GM21529 (cell line): ENCODE data around the gene IFITM10.

Experiments
- ATAC-seq: cut with Tn5 transposase; IDR thresholded peaks from one replicate; pipeline ENCODE4 v1.9.1; 2021; ENCODE audit not compliant: unreplicated experiment

Gene IFITM10

DNA sequence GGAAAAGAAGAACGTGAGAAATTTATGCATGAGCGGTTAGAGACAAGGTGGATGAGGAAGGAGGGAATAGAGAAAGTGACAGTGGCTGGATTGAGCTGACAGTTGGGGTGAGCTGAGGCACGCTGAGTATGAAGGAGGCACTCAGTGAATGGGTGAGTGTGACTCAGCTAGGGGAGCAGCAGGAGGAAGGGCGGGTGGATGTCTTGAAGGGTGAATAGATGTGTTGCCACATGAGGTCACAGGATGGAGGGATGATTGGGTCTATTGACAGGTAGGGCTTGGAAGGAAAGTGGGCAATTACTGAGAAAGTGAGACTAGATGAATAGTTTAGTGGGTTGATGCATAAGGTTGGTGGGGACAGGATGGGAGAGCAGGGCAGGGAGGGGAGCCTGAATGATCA is 8.0 kb downstream of the IFITM10 start:
- no peak for ATAC-seq

DNA sequence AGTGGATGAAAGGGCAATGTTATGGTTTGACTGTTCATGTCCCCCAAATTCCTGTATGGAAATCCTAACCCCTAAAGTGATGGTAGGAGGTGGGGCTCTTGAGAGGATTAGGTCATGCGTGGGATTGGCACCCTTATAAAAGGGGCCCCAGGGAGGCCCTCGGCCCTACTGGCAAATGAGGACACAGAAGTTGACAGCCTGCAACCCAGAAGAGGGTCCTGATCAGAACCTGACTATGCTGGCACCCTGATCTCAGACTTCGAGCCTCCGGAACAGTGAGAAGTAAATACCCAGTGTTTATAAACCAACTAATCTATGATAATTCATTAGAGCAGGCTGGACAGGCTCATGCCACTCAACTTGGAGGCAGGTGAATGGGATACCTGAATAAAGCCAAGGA is 8.7 kb downstream of the IFITM10 start:
- no peak for ATAC-seq

DNA sequence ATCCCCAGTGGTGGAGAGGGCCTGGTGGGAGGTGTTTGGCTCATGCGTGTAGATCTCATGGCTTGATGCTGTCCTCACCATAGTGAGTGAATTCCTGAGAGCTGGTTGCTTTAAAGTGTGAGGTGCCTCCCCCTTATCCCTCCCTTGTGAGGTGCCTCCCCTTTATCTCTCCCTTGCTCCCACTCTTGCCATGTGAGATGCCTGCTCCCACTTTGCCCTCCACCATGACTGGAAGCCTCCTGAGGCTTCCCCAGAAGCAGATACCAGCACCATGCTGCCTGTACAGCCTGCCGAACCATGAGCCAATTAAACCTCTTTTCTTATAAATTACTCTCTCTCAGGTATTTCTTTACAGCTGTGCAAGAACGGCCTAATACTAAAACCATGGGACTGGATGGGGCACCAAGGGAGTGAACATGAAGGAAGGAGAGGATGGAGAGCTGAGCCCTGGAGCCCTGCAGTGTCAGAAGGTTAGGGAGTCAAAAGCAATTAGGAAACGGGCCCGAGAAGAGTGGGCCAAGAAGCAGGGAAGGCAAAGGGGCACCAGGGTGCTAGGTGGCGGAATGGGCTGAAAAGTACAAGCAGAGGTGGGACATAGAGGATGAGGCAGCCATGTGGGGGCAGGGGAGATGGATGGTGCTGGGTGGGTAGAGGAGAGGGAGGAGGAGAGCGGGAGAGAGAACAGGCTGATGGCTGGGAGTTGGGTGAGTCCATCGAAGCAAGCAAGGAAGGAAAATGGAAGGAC is 9.4 kb downstream of the IFITM10 start:
- no peak for ATAC-seq

DNA sequence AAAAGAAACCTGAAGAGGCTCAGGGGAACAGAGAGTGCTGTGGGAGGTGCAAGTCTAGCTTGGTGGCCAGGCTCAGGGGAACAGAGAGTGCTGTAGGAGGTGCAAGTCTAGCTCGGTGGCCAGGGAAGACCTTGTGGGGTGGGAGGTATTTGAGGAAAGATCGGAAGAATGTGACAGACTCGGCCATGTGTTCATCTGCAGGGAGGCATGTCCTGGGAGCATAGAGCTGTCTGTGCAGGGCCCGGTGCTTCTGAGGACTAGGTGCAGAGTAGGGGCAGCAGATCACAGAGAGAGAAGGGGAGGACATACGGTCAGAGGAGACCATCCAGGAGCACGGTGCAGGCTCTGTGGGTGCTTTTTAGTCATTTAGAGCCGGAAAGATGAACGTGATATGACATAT is 10.8 kb downstream of the IFITM10 start:
- ATAC-seq = no peak

- no peak for ATAC-seq
Observed at GRCh38 chr11:1738380-1738779, 12.0 kb downstream of the IFITM10 start.

GRCh38 chr11:1737080-1737757 is 13.2 kb downstream of the IFITM10 start:
- ATAC-seq = no peak

GRCh38 chr11:1736447-1736992 is 13.9 kb downstream of the IFITM10 start:
- ATAC-seq = no peak

DNA sequence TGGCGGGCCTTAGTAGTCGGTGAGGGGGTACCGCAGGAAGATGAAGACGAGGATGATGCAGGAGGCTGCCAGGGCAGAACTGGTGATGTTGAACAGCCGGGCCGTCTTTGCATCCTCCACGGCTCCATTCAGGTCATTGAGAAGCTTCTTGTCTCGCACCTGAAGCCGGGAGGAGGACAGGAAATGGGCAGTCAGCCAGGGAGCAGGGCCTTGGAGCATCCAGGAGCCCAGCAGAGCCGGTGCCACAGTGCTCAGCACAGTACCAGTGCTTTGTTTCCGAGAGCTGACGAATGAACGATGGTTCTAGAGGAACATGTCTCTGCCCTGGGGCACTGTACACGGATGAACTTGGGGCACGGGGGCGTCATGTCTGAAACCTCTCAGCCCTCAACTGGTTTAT is 15.1 kb downstream of the IFITM10 start:
- no peak for ATAC-seq

DNA sequence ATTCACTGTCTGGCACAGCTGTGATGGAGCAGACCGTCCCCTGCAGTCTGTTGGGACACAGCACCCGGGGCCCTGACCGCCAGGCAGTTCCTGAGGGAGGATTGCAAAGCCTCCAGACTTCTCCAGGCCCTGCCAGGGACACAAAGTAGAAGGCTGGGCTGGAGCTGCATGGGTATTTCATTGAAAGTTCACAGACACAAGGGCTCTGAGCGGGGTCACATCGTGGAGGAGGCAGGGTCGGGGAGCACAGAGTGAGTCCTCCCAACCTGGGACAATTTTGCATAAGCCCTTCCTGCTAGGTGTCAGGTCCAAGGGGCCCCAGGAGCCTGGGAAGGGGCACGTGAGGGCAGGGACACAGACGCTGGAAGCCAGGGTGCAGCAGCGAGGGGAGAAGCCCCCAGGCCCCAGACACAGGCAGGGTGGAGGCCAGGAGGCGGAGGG is 15.7 kb downstream of the IFITM10 start:
- no peak for ATAC-seq

- ATAC-seq = no peak
Observed at GRCh38 chr11:1733716-1734640, 16.4 kb downstream of the IFITM10 start.

- ATAC-seq = no peak
Observed at GRCh38 chr11:1733009-1733715, 17.2 kb downstream of the IFITM10 start.

DNA sequence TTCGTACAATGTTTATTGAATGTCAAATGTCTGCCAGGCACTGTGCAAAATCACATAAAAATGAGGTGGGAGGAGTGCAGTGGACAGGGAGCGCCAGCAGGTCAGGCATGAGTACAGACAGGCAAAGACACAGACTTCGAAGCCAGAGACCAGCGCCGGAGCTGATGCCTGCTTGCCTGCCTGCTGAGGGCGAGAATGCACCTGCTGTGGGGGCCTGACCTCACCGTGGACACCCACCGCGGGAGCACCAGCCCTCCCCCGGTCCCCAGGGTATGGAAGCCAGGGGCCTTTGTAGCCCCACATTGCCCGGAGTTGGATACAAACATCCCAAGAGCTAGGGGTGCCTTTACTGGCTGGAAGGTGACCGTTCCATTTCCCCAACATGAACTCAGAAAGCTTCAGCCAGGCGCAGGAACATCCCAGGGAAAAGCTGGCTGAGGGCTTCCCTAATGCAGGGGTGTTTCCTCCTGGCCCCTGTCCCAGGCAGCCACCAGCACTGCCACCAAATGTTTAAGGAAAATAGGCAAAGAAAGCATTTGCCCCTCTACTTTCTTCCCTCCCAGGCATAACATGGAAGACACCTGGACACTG is 17.9 kb downstream of the IFITM10 start:
- no peak for ATAC-seq

- ATAC-seq = no peak
Observed at GRCh38 chr11:1731451-1732059, 18.8 kb downstream of the IFITM10 start.

- ATAC-seq = no peak
Observed at GRCh38 chr11:1730059-1730629, 20.3 kb downstream of the IFITM10 start.

- ATAC-seq = no peak
Observed at GRCh38 chr11:1729692-1730011, 20.7 kb downstream of the IFITM10 start.

DNA sequence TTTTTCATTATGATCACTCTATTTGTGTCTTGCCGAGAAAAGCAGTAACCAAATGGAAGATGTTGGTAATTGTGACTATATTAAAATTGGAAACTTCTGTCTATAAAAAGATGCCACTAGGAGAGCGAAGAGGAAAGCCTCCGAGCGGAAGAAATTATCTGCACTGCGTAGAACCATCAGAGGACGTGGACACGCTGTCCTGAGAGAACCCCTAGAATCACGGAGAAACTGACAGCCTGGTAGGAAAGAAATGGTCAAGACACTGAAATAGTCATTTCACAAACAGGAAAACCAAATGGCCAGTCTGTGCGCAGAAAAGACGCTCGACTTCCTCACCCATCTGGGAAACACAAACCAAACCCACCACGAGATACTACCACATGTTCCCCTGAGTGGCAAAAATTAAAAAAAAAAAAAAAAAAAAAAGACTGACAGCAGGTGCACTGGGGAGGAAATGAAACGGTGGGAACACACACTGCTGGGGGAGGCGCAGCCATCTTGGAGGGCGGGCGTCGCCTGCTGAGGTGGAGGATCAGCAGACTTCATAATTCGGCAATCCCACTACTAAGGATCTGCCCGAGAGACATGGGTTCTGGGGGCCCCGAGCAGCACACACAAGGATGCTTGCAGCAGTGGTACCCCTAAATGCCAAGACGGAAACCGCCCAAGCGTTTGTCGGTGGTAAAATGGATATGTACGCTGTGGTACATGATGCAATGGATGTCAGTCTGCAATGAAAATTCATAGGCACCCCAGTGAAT is 21.3 kb downstream of the IFITM10 start:
- ATAC-seq = no peak

- ATAC-seq = no peak
Observed at GRCh38 chr11:1728301-1728700, 22.1 kb downstream of the IFITM10 start.

GRCh38 chr11:1727861-1728260 is 22.5 kb downstream of the IFITM10 start:
- ATAC-seq = no peak
